DND-41 (cell line): ENCODE data around the gene VMO1.

ENCODE experiments used
- ATAC-seq: fragments of 200-7000 bp; cut with Tn5 transposase; 3 replicates; pipeline ENCODE4 v1.9.1; 2021; ENCODE audit warnings: low read depth; ENCODE audit not compliant: insufficient read depth
- DNase-seq: peaks from one replicate; pipeline ENCODE4 v3.0.0-alpha.2; 2020
- H2AFZ ChIP-seq: 2 replicates; pipeline ENCODE4 v1.6.0; 2012; ENCODE audit warnings: low read depth, low read length
- H3K27ac ChIP-seq: 2 replicates; pipeline ENCODE4 v1.5.1; 2012; ENCODE audit warnings: low read length, inconsistent platforms
- H3K27me3 ChIP-seq: fragments of 200-600 bp; sonication (generic); 2 replicates; pipeline ENCODE4 v1.6.0; 2012; ENCODE audit warnings: low read length, mild to moderate bottlenecking, inconsistent platforms; ENCODE audit not compliant: insufficient read depth, poor library complexity
- H3K36me3 ChIP-seq: 2 replicates; pipeline ENCODE4 v1.5.1; 2012; ENCODE audit warnings: low read length, inconsistent platforms; ENCODE audit not compliant: insufficient read depth
- H3K4me1 ChIP-seq: 2 replicates; pipeline ENCODE4 v1.5.1; 2012; ENCODE audit warnings: mild to moderate bottlenecking, low read length; ENCODE audit not compliant: insufficient read depth
- H3K4me2 ChIP-seq: 2 replicates; pipeline ENCODE4 v1.6.0; 2012; ENCODE audit warnings: mild to moderate bottlenecking, moderate library complexity, low read length, inconsistent platforms; ENCODE audit not compliant: insufficient read depth
- H3K4me3 ChIP-seq, 2 experiments: fragments of 200-600 bp in 1 of 2; shearing (Covaris generic) in 1 of 2; 2 replicates each; pipeline ENCODE4 v1.5.1; 2012 to 2016; ENCODE audit warnings: inconsistent platforms in 2 of 2, low read length in 2 of 2, mild to moderate bottlenecking in 2 of 2, low read depth in 1 of 2, moderate library complexity in 1 of 2
- H3K79me2 ChIP-seq: 2 replicates; pipeline ENCODE4 v1.6.0; 2012; ENCODE audit warnings: low read length, inconsistent platforms; ENCODE audit not compliant: insufficient read depth
- H3K9ac ChIP-seq: 2 replicates; pipeline ENCODE4 v1.6.0; 2012; ENCODE audit warnings: low read depth, mild to moderate bottlenecking, inconsistent platforms, low read length, moderate library complexity
- H3K9me3 ChIP-seq: 2 replicates; pipeline ENCODE4 v1.5.1; 2012; ENCODE audit warnings: low read length, moderate library complexity, mild to moderate bottlenecking, inconsistent platforms; ENCODE audit not compliant: insufficient read depth, severe bottlenecking
- H4K20me1 ChIP-seq: 2 replicates; pipeline ENCODE4 v1.6.0; 2012; ENCODE audit warnings: low read length; ENCODE audit not compliant: insufficient read depth
- EZH2 ChIP-seq: IDR thresholded peaks from 3 replicates; pipeline ENCODE4 v1.6.1; 2012; ENCODE audit warnings: borderline replicate concordance, low read depth, mild to moderate bottlenecking, moderate library complexity, low read length, inconsistent platforms; ENCODE audit not compliant: severe bottlenecking
- TF ChIP-seq, protein P1 (sequence below): IDR thresholded peaks from 2 replicates; pipeline ENCODE4 v1.5.1; 2012; ENCODE audit warnings: borderline replicate concordance, low read length, moderate library complexity, mild to moderate bottlenecking; ENCODE audit not compliant: poor library complexity, severe bottlenecking; ENCODE audit errors: extremely low read depth

Gene VMO1

GRCh38 chr17:4782652-4783051, 3.5 kb downstream of the VMO1 start:
- no peaks in the 10 kb centered on the region for H3K79me2 ChIP-seq
- H3K36me3 ChIP-seq: no peaks in the 10 kb centered on the region
- DNase-seq (no peak), ATAC-seq (no peak)
- TF ChIP-seq EZH2: no peak
- H3K27me3 ChIP-seq: peaks cover 6% of the 10 kb centered on the region
- no peak overlapping the region for H3K4me3 ChIP-seq
- H3K9me3 ChIP-seq: no peaks in the 10 kb centered on the region
- no peak overlapping the region for H3K27ac ChIP-seq
- no peak overlapping the region for H3K4me2 ChIP-seq
- no peaks in the 10 kb centered on the region for H3K4me1 ChIP-seq
- H4K20me1 ChIP-seq: no peaks in the 10 kb centered on the region
- no peak overlapping the region for H3K9ac ChIP-seq
- H2AFZ ChIP-seq: no peak overlapping the region

DNA sequence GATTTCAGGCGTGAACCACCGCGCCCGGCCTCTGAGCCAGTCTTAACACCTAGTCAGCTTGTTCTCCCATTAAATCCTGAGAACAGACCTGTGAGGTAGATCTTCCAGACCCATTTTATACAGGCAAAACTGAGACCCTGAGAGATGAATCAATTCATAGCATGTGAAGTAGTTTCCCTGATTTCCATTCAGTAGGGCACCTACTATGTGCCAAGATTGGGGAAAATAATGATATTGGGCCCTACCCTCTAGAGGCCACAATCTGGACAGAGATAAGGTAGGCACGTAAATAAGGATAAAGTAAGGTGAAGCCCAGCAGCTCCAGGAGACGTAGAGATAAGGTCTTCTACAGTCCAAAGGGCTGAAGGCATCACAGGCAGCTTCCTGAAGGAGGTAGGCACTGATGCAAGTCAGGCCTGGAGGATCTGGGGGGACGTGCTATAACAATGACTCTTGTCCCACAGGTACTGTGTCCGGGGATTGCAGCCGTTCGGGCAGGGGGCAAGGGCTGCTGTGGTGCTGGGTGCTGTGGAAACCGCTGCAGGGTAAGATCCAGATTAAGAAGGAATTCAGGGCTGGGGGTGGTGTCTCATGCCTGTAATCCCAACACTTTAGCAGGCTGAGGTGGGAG, 5.7 kb downstream of the VMO1 start:
- no peak overlapping the region for H3K27ac ChIP-seq
- no peaks in the 10 kb centered on the region for H3K9me3 ChIP-seq
- no peaks in the 10 kb centered on the region for H3K79me2 ChIP-seq
- TF ChIP-seq EZH2: no peak
- TF ChIP-seq, protein P1, sequence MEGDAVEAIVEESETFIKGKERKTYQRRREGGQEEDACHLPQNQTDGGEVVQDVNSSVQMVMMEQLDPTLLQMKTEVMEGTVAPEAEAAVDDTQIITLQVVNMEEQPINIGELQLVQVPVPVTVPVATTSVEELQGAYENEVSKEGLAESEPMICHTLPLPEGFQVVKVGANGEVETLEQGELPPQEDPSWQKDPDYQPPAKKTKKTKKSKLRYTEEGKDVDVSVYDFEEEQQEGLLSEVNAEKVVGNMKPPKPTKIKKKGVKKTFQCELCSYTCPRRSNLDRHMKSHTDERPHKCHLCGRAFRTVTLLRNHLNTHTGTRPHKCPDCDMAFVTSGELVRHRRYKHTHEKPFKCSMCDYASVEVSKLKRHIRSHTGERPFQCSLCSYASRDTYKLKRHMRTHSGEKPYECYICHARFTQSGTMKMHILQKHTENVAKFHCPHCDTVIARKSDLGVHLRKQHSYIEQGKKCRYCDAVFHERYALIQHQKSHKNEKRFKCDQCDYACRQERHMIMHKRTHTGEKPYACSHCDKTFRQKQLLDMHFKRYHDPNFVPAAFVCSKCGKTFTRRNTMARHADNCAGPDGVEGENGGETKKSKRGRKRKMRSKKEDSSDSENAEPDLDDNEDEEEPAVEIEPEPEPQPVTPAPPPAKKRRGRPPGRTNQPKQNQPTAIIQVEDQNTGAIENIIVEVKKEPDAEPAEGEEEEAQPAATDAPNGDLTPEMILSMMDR: no peak
- DNase-seq (no peak), ATAC-seq (no peak)
- H2AFZ ChIP-seq: no peak overlapping the region
- H3K36me3 ChIP-seq: no peaks in the 10 kb centered on the region
- H4K20me1 ChIP-seq: no peaks in the 10 kb centered on the region
- H3K4me1 ChIP-seq: no peaks in the 10 kb centered on the region
- H3K27me3 ChIP-seq: peaks cover 6% of the 10 kb centered on the region
- H3K4me3 ChIP-seq: no peak overlapping the region
- no peak overlapping the region for H3K4me2 ChIP-seq
- H3K9ac ChIP-seq: no peak overlapping the region

DNA sequence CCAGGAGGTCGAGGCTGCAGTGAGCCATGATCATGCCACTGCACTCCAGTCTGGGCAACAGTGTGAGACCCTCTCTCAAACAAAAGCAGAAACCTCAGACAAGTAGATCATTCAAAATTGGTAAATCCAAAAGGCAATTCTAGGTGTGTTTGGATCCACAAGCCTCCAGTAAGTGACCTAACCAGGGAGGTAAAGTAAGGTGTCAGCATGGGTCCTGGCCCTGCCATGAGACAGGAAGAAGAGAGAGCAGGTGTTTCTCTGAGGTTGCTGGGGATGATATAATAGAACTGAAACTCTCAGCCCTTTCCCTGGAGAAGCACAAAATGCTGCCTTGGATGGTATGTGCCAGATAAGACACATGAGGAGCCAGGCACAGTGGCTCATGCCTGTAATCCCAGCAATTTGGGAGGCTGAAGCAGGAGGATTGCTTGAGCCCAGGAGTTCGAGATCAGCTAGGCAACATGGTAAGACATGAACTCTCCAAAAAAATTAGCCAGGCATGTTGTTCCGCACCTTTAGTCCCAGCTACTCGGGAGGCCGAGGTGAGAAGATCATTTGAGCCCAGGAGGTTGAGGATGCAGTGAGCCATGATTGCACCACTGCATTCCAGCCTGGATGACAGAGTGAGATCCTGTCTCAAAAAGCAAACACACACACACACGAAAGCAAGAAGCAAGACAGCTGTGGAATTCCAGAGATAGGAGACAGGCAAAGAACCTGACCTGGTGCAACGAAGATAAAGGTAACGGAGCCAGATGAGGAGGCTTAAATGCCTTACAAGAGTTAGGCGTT, 8.0 kb downstream of the VMO1 start:
- no peaks in the 10 kb centered on the region for H4K20me1 ChIP-seq
- TF ChIP-seq, protein P1: no peak
- TF ChIP-seq EZH2: no peak
- no peak overlapping the region for H3K9ac ChIP-seq
- no peak overlapping the region for H3K27ac ChIP-seq
- H3K4me1 ChIP-seq: no peaks in the 10 kb centered on the region
- no peaks in the 10 kb centered on the region for H3K36me3 ChIP-seq
- DNase-seq (no peak), ATAC-seq (no peak)
- H3K27me3 ChIP-seq: peaks cover 11% of the 10 kb centered on the region
- H2AFZ ChIP-seq: no peak overlapping the region
- H3K4me2 ChIP-seq: no peak overlapping the region
- no peak overlapping the region for H3K4me3 ChIP-seq
- H3K9me3 ChIP-seq: no peaks in the 10 kb centered on the region
- no peaks in the 10 kb centered on the region for H3K79me2 ChIP-seq

DNA sequence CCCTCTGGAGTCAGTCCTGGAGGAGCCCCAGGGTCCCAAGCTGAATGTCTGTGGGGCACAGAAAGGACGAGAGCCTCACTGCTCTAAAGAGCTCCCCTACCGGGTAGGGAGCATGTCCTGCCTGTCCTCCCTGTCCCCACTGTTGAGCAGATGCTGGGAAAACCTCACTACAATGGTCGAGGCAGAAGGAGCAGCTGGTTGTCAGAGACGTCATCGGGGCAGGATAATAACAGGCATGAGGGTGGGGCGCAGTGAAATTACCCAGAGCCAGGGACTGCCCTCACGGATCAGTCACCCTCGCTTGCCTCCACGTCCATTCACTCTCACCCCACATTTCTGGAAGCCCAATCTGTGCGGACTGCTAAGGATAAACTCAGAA, 13.9 kb downstream of the VMO1 start:
- no peak for DNase-seq
- no peak overlapping the region for H2AFZ ChIP-seq
- H3K4me3 ChIP-seq: no peak overlapping the region
- H3K27ac ChIP-seq: no peak overlapping the region
- no peaks in the 10 kb centered on the region for H4K20me1 ChIP-seq
- no peaks in the 10 kb centered on the region for H3K4me1 ChIP-seq
- H3K79me2 ChIP-seq: no peaks in the 10 kb centered on the region
- H3K27me3 ChIP-seq: peaks cover 5% of the 10 kb centered on the region
- H3K4me2 ChIP-seq: no peak overlapping the region
- no peak overlapping the region for H3K9ac ChIP-seq
- H3K36me3 ChIP-seq: no peaks in the 10 kb centered on the region
- ATAC-seq: no peak
- H3K9me3 ChIP-seq: no peaks in the 10 kb centered on the region
- TF ChIP-seq, protein P1: no peak
- no peak for TF ChIP-seq EZH2
